HG02623 (cell line): ENCODE results near the gene DPH1.
"Not testable (repeated sequence)": the region's sequence is repeated elsewhere in the genome, so short reads cannot be mapped to it uniquely, and the experiment has no call there.

Experiments used
- ATAC-seq: cut with Tn5 transposase; IDR thresholded peaks from one replicate; pipeline ENCODE4 v1.9.1; 2021; ENCODE audit warnings: moderate library complexity; ENCODE audit not compliant: unreplicated experiment

DPH1 gene

DNA sequence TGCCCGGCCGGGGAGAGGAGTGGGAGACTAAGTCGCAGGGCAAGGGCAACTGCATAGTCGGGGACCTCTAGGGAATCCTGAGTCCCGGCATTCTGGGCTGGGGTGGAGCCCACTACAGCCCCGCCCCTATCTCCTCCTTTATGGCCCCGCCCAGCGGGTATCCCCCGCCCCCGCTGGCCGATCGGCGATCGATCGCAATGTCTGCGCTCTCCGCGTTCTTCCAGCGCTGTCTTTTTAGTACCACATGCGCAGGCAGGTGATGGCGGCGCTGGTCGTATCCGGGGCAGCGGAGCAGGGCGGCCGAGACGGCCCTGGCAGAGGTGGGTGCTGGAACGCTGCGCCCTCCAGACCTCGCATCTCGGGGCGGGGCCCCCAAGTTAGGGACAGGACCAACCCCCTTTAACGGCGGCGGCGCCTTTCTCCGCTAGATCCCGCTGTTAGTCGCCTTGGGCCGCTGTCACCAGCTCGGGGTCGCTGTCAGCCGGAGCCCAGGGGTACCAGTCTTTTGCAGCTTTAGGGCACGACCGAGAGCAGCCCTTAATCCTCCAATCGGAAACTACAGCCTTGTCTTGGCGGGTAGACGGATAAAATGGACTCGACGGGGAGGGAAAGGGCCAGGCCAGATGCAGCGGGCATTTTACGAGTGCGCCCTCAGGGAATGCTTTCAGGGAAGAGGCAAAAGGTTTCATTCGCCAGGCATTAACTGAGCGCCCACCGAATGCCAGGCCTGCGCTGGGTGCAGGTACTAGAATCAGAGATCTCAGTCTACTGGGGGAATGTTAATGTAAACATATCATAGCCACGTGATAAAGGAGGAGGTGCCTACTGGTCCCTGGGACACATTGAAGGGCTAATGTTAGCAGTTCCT is at the start of gene DPH1:
Gene DPH1 (plus strand): TSS at position 243 of the 868 bp plus-strand sequence. CDS start 17 bp downstream, at position 260.
- ATAC-seq: peak; percentile 69

DNA sequence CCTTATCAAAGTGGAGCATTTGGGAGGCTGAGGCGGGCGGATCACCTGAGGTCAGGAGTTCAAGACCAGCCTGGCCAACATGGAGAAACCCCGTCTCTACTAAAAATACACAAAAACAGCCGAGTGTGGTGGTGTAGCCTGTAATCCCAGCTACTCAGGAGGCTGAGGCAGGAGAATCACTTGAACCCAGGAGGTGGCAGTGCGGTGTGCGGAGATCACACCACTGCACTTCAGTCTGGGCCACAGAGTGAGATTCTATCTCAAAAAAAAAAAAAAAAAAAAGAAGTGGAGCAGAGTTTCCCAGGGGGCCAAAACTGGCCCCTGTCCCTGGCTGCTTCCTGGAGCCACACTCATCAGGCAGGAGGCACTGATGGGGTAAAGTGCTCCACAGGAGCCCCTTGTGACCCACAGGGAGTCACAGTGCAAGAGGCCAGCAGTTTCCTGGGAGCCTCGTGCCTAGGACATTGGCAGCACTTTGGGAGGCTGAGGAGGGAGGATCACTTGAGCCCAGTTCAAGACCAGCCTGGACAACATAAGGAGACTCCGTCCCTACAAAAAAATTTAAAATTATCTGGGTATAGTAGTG is 49.2 kb upstream of the DPH1 start:
- no peak for ATAC-seq

- not testable (repeated sequence) for ATAC-seq
Observed at GRCh38 chr17:1982793-1983366, 47.1 kb upstream of the DPH1 start.

- ATAC-seq: no peak
Observed at GRCh38 chr17:1985093-1985492, 44.9 kb upstream of the DPH1 start.

- ATAC-seq: no peak
Observed at GRCh38 chr17:1985686-1986085, 44.3 kb upstream of the DPH1 start.

DNA sequence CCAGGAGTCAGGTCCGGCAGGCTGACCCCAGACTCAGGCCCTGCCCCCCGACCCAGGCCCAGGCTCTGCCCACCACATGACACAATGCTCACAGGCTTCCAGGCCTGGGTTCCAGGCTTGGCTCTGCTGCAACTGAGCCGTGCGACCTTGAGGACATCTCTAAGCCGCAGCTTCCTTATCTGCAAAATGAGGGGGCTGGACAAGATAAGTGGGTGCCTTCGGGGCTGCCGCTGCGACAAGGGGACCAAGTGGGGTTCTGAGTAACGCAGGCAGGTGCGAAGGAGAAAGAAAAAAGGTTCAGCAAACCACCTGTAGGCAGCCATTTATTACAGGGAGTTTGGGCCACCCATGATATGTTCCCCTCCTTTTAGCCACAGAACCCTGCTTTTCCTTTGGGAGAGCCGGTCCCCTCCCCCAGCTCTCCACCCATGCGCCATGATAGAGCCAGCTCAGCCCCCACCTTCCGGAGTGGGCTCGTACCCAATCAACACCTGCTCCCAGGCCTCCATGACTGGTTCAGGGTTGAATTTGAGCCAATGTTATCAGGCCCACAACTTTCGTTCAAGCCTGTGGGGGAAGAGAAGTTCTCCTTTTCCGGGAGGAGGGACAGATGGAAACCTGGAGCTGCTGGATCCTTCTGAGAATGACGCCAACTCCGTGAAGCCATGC is 43.0 kb upstream of the DPH1 start:
- ATAC-seq: no peak

DNA sequence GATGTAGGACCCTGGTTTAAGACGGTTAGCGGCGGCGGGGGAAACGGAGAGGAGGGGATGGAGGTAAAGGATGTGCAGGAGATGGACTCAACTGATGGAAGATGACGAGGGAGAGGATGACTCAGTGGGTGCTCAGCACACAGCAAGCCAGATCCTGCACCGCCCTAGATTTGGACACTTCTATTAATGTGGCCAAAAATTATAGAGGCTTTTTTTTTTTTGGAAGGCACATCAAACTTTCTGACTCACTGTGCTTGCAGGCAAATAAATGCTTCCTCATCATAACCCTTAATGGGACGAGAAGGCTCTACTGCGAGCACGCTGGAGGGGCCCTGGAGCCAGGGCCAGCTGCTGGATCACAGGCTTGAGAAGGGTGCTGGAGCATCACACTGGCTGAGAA is 40.8 kb upstream of the DPH1 start:
- ATAC-seq: no peak

DNA sequence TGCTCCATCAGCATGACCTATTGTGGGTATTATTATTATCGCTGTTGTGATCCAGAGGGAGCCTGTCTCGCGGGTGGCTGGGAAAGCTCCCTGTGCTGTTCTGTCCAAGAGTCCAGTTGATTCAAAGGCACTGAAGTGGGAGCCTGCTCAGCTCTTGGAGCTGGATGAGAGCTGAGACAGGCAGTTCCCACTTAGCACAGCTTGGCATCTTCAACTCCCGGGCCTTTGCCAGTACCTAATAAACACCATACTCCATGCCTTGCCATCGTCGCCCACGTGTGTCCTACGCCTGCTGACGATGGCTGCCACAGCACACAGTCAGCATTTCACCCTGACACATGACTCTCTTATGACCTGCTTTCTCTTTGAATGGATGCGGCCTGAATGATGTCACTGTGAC is 37.4 kb upstream of the DPH1 start:
- ATAC-seq: no peak

- ATAC-seq: no peak
Observed at GRCh38 chr17:1994707-1995106, 35.2 kb upstream of the DPH1 start.

- no peak for ATAC-seq
Observed at GRCh38 chr17:1995321-1995892, 34.5 kb upstream of the DPH1 start.

DNA sequence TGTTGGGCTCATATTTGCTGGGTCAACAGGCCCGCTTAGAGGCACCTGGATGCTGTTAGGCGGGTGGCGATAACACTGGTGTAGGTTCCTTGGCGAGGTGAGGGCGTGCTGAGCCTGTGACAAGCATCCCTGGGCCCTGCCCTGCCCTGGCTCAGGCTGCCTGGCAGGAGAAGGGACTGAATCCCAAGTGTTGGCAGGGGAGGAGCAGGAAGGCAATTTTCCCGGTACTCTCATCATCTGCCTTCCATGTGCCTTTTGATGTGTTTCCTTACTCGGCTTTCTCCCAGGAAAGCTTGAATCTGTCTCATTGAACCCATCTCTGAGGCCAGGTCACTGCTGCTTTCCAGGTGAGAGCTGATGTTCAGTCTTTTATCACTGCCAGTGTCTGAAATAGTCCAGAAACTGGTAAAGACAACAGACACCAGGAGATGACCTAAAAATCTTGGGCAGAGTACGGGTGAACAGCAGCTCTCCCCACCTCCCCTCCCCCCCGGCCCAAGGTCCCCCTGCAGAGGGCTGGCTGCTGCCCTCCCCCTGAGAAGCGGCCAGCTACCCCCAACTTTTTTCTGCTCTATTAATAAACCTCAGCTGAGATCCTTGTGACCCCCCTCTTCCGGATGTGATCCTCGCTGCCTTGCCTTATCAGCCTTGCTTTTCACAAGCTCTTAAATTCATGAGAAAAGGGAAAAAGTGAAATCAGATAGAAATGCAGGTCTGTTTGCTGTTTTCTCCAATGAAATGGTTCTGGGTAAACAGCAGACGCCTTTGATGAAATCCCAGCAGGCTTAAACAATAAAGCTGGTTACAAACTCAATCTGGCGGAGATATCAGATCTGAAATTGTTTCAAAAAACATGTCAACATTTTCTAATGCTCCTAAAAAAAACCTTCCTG is 33.8 kb upstream of the DPH1 start:
- no peak for ATAC-seq

DNA sequence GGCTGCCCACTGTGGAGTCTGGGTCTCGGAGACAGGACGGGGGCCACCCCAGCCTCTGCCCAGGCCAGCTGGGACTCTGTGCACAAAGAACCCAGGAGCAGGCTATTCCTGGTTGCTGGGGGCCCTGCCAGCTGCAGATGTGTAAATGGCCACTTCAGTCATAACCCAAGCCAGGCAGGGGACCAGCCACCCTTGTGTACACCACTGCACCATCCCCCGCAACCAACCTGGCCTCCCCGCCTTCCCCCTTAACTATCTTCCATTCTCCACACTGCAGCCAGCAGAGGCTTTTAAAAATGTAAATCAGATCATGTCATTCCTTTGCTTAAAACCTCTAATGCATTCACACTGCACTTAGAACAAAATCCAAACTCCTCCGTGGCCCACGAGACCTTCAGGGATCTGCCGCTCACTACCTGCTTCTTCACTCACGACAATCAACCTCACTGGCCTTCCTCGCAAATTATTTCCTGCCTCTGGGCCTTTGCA is 33.1 kb upstream of the DPH1 start:
- ATAC-seq: no peak

GRCh38 chr17:1997289-1997926 is 32.5 kb upstream of the DPH1 start:
- no peak for ATAC-seq

DNA sequence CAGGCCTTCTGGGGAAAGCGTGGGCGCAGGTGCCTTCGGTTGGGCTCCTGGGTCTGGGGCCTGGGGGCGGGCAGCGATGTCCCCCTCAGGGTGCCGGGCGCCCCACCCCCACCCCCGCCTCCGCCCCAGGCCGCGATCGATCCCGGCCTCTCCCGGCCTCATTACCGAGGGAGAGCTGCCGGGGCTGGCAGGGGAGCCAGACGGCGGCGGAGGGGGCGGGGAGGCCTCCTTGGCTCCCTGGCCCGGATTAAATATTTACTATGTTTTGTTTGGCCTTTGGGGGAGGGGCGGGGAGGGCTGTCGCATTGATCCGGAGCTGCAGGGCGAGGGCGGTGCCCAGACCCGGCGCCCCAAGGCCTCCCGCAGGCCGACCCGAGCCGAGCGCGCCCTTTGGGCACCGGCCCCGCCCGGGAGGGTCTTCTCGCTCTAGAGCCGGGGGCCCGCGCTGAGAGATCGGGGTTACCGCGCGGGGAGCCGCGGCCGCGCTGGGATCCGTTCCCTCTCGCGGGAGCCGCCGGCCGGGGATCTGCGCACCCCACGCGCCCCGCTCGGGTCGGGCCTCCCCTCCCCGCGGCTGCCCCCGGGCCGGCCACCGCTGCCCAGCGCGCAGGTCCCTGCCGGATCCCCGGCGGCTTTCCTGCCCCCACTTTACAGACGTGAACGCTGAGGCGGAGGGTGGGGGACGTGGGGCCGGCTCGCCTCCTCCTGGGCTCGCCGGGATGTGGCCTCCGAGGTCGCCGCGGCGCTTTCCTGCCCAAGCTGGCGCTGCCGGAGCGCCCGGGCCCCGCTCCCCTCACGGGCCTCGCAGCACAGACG is 31.8 kb upstream of the DPH1 start:
- ATAC-seq: no peak

GRCh38 chr17:1999557-2000251 is 30.2 kb upstream of the DPH1 start:
- no peak for ATAC-seq

GRCh38 chr17:2002767-2003329 is 27.1 kb upstream of the DPH1 start:
- ATAC-seq: no peak

GRCh38 chr17:2003525-2003924 is 26.4 kb upstream of the DPH1 start:
- no peak for ATAC-seq

- ATAC-seq: no peak
Observed at GRCh38 chr17:2004435-2004952, 25.5 kb upstream of the DPH1 start.
